Neutrophil (primary cell): ENCODE results near the gene KCNQ2.
A peak's percentile ranks its signal among the peaks of the same experiment; 100 is the strongest.
"Not testable (repeated sequence)": the region's sequence is repeated elsewhere in the genome, so short reads cannot be mapped to it uniquely, and the experiment has no call there.

Experiments used
- H3K27ac ChIP-seq: fragments of 200-600 bp; sonication (generic); 2 replicates; pipeline ENCODE4 v1.5.1; 2016; ENCODE audit warnings: mild to moderate bottlenecking, moderate library complexity
- H3K27me3 ChIP-seq: fragments of 200-600 bp; sonication (generic); 2 replicates; pipeline ENCODE4 v1.6.0; 2016; ENCODE audit warnings: mild to moderate bottlenecking
- H3K36me3 ChIP-seq: fragments of 200-600 bp; sonication (generic); 2 replicates; pipeline ENCODE4 v1.5.1; 2017
- H3K4me1 ChIP-seq, 2 experiments: fragments of 200-600 bp in 1 of 2; sonication (generic) in 1 of 2; 1 replicate in 1 of 2; 2 replicates in 1 of 2; pipeline versions ENCODE4 v1.5.1 to v1.6.1; 2013 to 2016; ENCODE audit warnings: low read depth in 1 of 2, low read length in 1 of 2, mild to moderate bottlenecking in 1 of 2, moderate library complexity in 1 of 2; ENCODE audit not compliant: control insufficient read depth in 1 of 2, insufficient read depth in 1 of 2
- H3K4me3 ChIP-seq, 2 experiments: fragments of 200-600 bp in 1 of 2; sonication (generic) in 1 of 2; 1 replicate in 1 of 2; 2 replicates in 1 of 2; pipeline ENCODE4 v1.5.1; 2013 to 2016; ENCODE audit warnings: low read depth in 1 of 2, low read length in 1 of 2, mild to moderate bottlenecking in 1 of 2, moderate library complexity in 1 of 2
- H3K9me3 ChIP-seq: fragments of 200-600 bp; sonication (generic); 2 replicates; pipeline ENCODE4 v1.5.1; 2016
- TF ChIP-seq, protein P1 (sequence below): fragments of 200-600 bp; sonication (generic); IDR thresholded peaks from 2 replicates; pipeline ENCODE4 v1.5.1; 2016; ENCODE audit warnings: antibody characterized with exemption

KCNQ2 gene

GRCh38 chr20:63518946-63519667 is 46.7 kb upstream of the KCNQ2 start:
- H3K27ac ChIP-seq = no peak overlapping the region
- TF ChIP-seq, protein P1, sequence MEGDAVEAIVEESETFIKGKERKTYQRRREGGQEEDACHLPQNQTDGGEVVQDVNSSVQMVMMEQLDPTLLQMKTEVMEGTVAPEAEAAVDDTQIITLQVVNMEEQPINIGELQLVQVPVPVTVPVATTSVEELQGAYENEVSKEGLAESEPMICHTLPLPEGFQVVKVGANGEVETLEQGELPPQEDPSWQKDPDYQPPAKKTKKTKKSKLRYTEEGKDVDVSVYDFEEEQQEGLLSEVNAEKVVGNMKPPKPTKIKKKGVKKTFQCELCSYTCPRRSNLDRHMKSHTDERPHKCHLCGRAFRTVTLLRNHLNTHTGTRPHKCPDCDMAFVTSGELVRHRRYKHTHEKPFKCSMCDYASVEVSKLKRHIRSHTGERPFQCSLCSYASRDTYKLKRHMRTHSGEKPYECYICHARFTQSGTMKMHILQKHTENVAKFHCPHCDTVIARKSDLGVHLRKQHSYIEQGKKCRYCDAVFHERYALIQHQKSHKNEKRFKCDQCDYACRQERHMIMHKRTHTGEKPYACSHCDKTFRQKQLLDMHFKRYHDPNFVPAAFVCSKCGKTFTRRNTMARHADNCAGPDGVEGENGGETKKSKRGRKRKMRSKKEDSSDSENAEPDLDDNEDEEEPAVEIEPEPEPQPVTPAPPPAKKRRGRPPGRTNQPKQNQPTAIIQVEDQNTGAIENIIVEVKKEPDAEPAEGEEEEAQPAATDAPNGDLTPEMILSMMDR = no peak
- no peaks in the 10 kb centered on the region for H3K36me3 ChIP-seq
- H3K4me1 ChIP-seq = peaks cover 13 to 18% of the 10 kb centered on the region in 2 experiments
- peak overlapping the region in 1 of 2 experiments; percentile 61 for H3K4me3 ChIP-seq
- H3K9me3 ChIP-seq = peaks cover 5% of the 10 kb centered on the region
- H3K27me3 ChIP-seq = peaks cover 62% of the 10 kb centered on the region

- TF ChIP-seq, protein P1 = no peak
- no peak overlapping the region for H3K27ac ChIP-seq
- H3K9me3 ChIP-seq = peaks cover 5% of the 10 kb centered on the region
- no peak overlapping the region for H3K4me3 ChIP-seq
- H3K4me1 ChIP-seq = peaks cover 13 to 18% of the 10 kb centered on the region in 2 experiments
- H3K27me3 ChIP-seq = peaks cover 69% of the 10 kb centered on the region
- H3K36me3 ChIP-seq = no peaks in the 10 kb centered on the region
These were observed 46.0 kb upstream of the KCNQ2 start for GRCh38 chr20:63518351-63518861.

DNA sequence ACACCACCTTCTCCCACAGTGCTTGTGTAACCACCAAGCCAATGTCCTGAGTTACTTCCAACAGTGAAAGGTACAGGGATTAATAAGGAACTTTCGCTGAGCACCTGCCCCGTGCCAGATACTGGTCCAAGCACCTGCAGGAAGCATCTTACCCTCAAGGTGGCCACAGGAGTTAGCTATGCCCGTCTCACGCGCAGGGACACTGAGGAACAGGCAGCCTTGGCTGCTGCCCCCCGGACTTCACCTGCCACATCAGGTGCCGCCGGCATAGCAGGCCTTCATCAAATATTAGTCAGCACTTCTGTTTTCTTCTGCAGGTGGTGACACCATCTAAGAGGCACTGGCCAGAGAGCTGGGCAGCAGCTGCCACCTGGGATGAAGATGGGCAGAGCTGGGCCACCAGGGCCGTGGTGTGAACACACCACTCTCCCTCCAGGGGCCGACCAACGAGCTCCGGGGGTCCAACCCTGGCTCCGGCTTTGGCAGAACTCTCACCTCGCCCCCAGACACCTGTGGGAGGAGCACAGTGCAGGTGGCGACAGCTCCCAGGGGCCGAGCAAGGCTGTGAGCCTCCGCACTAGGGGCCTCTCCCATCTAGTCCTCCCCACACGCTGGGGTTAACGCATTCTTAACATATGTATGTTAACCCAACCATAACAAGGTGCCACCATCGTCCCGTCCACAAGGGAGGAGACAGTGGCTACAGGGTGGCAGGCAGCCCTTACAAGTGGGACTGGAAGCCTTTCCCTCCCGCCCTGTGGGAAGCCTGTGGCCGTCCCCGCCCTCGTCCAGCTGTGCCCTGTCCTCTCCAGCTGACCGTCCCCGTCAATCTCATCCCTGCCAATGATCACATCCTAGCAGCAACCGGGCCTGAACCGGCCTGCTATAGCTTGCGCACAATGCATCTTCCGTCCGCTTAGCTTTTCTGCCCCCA is 45.2 kb upstream of the KCNQ2 start:
- peaks cover 13 to 18% of the 10 kb centered on the region in 2 experiments for H3K4me1 ChIP-seq
- TF ChIP-seq, protein P1 = no peak
- H3K36me3 ChIP-seq = no peaks in the 10 kb centered on the region
- H3K27ac ChIP-seq = no peak overlapping the region
- H3K9me3 ChIP-seq = peaks cover 5% of the 10 kb centered on the region
- H3K4me3 ChIP-seq = no peak overlapping the region
- peaks cover 75% of the 10 kb centered on the region for H3K27me3 ChIP-seq

- H3K4me3 ChIP-seq, H3K9me3 ChIP-seq, H3K27ac ChIP-seq, H3K4me1 ChIP-seq, H3K36me3 ChIP-seq: not testable (repeated sequence)
- H3K27me3 ChIP-seq = peaks cover 84% of the 10 kb centered on the region
These were observed 42.1 kb upstream of the KCNQ2 start for GRCh38 chr20:63514520-63514919.

- H3K4me1 ChIP-seq = no peaks in the 10 kb centered on the region
- H3K27me3 ChIP-seq = peaks cover 80% of the 10 kb centered on the region
- peaks cover 5% of the 10 kb centered on the region for H3K9me3 ChIP-seq
- TF ChIP-seq, protein P1 = no peak
- H3K4me3 ChIP-seq = no peak overlapping the region
- H3K36me3 ChIP-seq = no peaks in the 10 kb centered on the region
- no peak overlapping the region for H3K27ac ChIP-seq
These were observed 40.8 kb upstream of the KCNQ2 start for GRCh38 chr20:63513207-63513606.
